ENCODE data around the gene IL34.

Gene IL34

GRCh38 chr16:70644763-70645597 is 1.4 kb upstream of the IL34 start:
- DNase-seq (ENCODE audit: low read depth, low spot score) = no peak
- Histone ChIP-seq H3K27ac (no peak overlapping the region), H3K9me3 (ENCODE audit: low read depth, low read length) (no peaks in the 10 kb centered on the region), H3K36me3 (ENCODE audit: insufficient read depth, low read length) (no peaks in the 10 kb centered on the region), H3K4me3 (no peak overlapping the region), H3K9ac (ENCODE audit: insufficient read length) (no peak overlapping the region)
- TF ChIP-seq POLR2AphosphoS5 (IDR thresholded peaks at IDR 0.05; ENCODE audit: borderline replicate concordance, low read depth, low read length) = no peak
- TF ChIP-seq EZH2 (IDR thresholded peaks at IDR 0.05) = no peak
- TF ChIP-seq FOXP2 (optimal IDR thresholded peaks at IDR 0.05; ENCODE audit: control extremely low read depth, extremely low read length, insufficient read depth) = no peak

DNA sequence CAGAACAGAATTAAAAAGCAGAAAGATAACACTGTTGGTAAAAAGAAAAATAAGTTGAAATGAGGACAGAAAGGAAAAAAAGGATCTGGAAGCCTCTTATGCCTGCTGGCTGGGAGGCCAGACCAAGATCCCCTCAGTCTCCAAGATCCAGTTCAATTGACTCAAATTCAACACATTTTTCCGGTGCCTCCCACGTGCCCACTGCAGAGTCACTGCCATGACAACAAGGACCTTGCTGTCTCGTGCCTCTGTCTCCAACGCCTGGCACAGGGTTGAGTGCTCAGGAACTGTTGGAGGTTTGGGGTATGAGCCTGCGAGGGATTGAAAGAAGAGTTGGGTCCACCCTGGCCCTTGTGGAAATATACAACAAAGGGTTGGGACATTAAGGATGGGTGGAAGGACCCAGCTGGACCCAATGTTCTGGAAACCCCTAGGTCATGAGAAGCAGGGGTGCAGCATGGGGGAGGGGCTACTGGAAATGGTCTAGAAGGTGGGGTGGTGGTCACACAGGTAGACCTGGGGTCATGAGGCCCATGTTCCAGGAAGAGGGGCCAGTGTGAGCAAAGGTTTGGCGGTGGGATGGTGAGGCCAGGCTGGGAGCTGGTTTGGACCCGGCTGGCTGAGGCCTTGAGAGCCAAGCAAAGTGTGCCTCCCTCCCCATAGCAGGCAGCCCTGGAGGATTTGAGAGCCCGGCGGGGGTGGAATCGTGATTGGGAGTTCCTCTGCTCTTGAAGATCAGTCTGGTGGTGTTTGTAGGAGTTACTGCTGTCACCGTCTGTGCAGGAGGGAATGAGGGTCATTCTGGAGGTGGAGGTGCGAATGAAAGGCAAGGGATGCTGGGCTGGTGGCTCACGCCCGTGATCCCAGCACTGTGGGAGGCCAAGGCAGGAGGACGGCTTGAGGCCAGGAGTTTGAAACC is 1.3 kb downstream of the IL34 start:
- no peaks in the 10 kb centered on the region for H3K36me3 ChIP-seq (ENCODE audit: insufficient read depth, low read length)
- no peak for TF ChIP-seq EZH2 (IDR thresholded peaks at IDR 0.05)
- TF ChIP-seq FOXP2 (optimal IDR thresholded peaks at IDR 0.05; ENCODE audit: control extremely low read depth, extremely low read length, insufficient read depth) = no peak
- no peak for TF ChIP-seq POLR2AphosphoS5 (IDR thresholded peaks at IDR 0.05; ENCODE audit: borderline replicate concordance, low read depth, low read length)
- DNase-seq (ENCODE audit: low read depth, low spot score) = no peak
- no peak overlapping the region for H3K9ac ChIP-seq (ENCODE audit: insufficient read length)
- H3K9me3 ChIP-seq (ENCODE audit: low read depth, low read length) = no peaks in the 10 kb centered on the region
- no peak overlapping the region for H3K4me3 ChIP-seq
- no peak overlapping the region for H3K27ac ChIP-seq

GRCh38 chr16:70648606-70649005 is 2.2 kb downstream of the IL34 start:
- Histone ChIP-seq H3K36me3 (ENCODE audit: insufficient read depth, low read length) (no peaks in the 10 kb centered on the region), H3K4me3 (no peak overlapping the region), H3K9me3 (ENCODE audit: low read depth, low read length) (no peaks in the 10 kb centered on the region), H3K9ac (ENCODE audit: insufficient read length) (no peak overlapping the region), H3K27ac (no peak overlapping the region)
- no peak for DNase-seq (ENCODE audit: low read depth, low spot score)
- no peak for TF ChIP-seq FOXP2 (optimal IDR thresholded peaks at IDR 0.05; ENCODE audit: control extremely low read depth, extremely low read length, insufficient read depth)
- TF ChIP-seq POLR2AphosphoS5 (IDR thresholded peaks at IDR 0.05; ENCODE audit: borderline replicate concordance, low read depth, low read length) = no peak
- no peak for TF ChIP-seq EZH2 (IDR thresholded peaks at IDR 0.05)

- TF ChIP-seq POLR2AphosphoS5 (IDR thresholded peaks at IDR 0.05; ENCODE audit: borderline replicate concordance, low read depth, low read length) (no peak), EZH2 (IDR thresholded peaks at IDR 0.05) (no peak), FOXP2 (optimal IDR thresholded peaks at IDR 0.05; ENCODE audit: control extremely low read depth, extremely low read length, insufficient read depth) (no peak)
- Histone ChIP-seq H3K4me3 (no peak overlapping the region), H3K27ac (no peak overlapping the region), H3K36me3 (ENCODE audit: insufficient read depth, low read length) (no peaks in the 10 kb centered on the region), H3K9ac (ENCODE audit: insufficient read length) (no peak overlapping the region), H3K9me3 (ENCODE audit: low read depth, low read length) (no peaks in the 10 kb centered on the region)
- DNase-seq (ENCODE audit: low read depth, low spot score) = no peak
Observed at GRCh38 chr16:70649300-70649699, 2.9 kb downstream of the IL34 start.

DNA sequence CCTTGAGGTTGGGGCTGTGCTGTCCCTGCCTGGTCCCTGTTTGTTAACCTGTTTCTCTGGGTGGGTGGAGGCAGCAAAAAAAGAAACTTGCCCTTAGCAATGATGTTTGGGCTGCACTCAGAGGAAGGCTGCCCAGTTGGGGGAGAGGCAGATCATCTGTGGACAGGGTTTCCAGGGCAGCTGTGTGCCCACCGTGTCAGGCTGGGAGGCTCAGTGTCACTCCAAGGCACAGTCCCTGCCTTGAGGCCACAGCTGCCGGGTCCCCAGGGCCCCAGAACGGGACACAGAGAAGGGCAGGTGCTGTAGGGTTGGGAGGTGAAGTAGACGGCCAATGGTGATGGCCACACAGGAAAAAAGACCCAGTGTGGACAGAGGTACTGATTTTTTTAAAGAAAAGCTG is 3.9 kb downstream of the IL34 start:
- Histone ChIP-seq H3K4me3 (no peak overlapping the region), H3K36me3 (ENCODE audit: insufficient read depth, low read length) (no peaks in the 10 kb centered on the region), H3K27ac (no peak overlapping the region), H3K9me3 (ENCODE audit: low read depth, low read length) (no peaks in the 10 kb centered on the region), H3K9ac (ENCODE audit: insufficient read length) (no peak overlapping the region)
- DNase-seq (ENCODE audit: low read depth, low spot score) = no peak
- no peak for TF ChIP-seq POLR2AphosphoS5 (IDR thresholded peaks at IDR 0.05; ENCODE audit: borderline replicate concordance, low read depth, low read length)
- no peak for TF ChIP-seq FOXP2 (optimal IDR thresholded peaks at IDR 0.05; ENCODE audit: control extremely low read depth, extremely low read length, insufficient read depth)

- H3K9me3 ChIP-seq (ENCODE audit: low read depth, low read length) = no peaks in the 10 kb centered on the region
- TF ChIP-seq FOXP2 (optimal IDR thresholded peaks at IDR 0.05; ENCODE audit: control extremely low read depth, extremely low read length, insufficient read depth) (no peak), EZH2 (IDR thresholded peaks at IDR 0.05) (no peak), POLR2AphosphoS5 (IDR thresholded peaks at IDR 0.05; ENCODE audit: borderline replicate concordance, low read depth, low read length) (no peak)
- no peak overlapping the region for H3K4me3 ChIP-seq
- no peaks in the 10 kb centered on the region for H3K36me3 ChIP-seq (ENCODE audit: insufficient read depth, low read length)
- no peak for DNase-seq (ENCODE audit: low read depth, low spot score)
- no peak overlapping the region for H3K27ac ChIP-seq
- H3K9ac ChIP-seq (ENCODE audit: insufficient read length) = no peak overlapping the region
Observed at GRCh38 chr16:70651524-70651923, 5.2 kb downstream of the IL34 start.

DNA sequence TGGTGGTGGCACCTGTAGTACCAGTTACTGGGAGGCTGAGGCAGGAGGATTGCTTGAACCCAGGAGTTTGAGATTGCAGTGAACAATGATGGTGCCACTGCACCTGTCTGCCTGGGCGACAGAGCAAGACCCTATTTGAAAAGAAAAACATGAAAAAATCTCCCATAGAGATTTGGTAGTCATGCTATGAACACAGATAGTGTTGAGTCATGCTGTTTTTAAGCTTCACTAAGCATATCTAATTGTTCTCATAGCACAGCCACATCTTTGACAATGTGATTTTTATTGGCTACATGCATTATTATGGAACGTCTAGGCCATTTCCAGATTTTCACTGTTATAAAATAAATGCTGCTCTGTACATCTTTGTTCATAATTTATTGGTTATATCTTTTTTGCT is 6.0 kb downstream of the IL34 start:
- Histone ChIP-seq H3K36me3 (ENCODE audit: insufficient read depth, low read length) (no peaks in the 10 kb centered on the region), H3K4me3 (no peak overlapping the region), H3K9me3 (ENCODE audit: low read depth, low read length) (no peaks in the 10 kb centered on the region), H3K27ac (no peak overlapping the region), H3K9ac (ENCODE audit: insufficient read length) (no peak overlapping the region)
- TF ChIP-seq POLR2AphosphoS5 (IDR thresholded peaks at IDR 0.05; ENCODE audit: borderline replicate concordance, low read depth, low read length) (no peak), FOXP2 (optimal IDR thresholded peaks at IDR 0.05; ENCODE audit: control extremely low read depth, extremely low read length, insufficient read depth) (no peak), EZH2 (IDR thresholded peaks at IDR 0.05) (no peak)
- no peak for DNase-seq (ENCODE audit: low read depth, low spot score)

GRCh38 chr16:70653406-70653805 is 7.0 kb downstream of the IL34 start:
- no peak for DNase-seq (ENCODE audit: low read depth, low spot score)
- no peak for TF ChIP-seq EZH2 (IDR thresholded peaks at IDR 0.05)
- TF ChIP-seq FOXP2 (optimal IDR thresholded peaks at IDR 0.05; ENCODE audit: control extremely low read depth, extremely low read length, insufficient read depth) = no peak
- TF ChIP-seq POLR2AphosphoS5 (IDR thresholded peaks at IDR 0.05; ENCODE audit: borderline replicate concordance, low read depth, low read length) = no peak
- H3K4me3 ChIP-seq = no peak overlapping the region
- H3K36me3 ChIP-seq (ENCODE audit: insufficient read depth, low read length) = no peaks in the 10 kb centered on the region
- H3K9ac ChIP-seq (ENCODE audit: insufficient read length) = no peak overlapping the region
- no peaks in the 10 kb centered on the region for H3K9me3 ChIP-seq (ENCODE audit: low read depth, low read length)
- H3K27ac ChIP-seq = no peak overlapping the region
